ENCODE results near the gene NLRC5.

DNA sequence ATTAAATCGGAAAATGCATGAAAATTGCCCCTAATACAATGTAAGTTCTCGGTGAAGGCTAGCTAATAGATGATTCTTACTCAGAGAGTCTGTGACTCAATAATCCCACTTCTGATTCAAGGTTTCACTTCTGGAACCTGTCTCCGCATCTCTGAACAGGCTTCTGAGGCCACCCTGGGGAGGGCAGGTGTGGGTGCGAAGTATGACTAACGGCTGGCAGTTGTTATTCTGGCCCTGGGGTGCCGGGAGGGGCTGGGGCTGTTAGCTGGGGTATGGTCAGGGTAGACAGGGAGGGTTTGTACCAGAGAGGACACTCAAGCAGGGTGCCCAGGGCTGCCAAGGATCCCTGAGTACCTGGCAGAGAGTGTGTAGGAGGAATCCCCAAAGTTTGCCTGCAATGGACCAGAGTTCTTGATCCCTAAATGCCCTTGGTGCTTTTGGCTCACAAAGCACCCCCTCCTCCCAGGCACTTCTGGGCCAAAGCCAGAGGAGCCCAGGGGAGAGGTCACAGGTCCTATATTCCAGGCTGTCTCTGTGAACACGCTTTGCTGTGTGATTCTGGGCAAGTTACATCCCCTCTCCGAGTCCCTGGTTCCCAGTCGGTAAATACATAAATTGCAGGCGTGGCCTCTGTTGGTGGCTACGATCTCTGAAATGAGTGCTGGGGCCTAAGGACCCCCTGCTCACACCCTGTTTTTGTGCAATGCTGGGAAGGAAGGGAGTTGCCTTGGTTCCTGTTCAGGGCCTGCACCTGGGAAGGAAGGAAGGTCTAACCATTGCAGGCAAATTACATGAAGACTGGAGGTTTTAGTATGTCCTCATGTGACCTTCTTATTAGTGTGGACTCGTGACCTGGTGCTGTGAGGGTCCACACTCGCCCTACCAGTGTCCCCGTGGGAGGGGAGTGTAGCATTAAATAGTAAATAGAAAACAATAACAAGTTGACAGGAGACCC, 53.1 kb downstream of the NLRC5 start:
- TF ChIP-seq, protein P1, sequence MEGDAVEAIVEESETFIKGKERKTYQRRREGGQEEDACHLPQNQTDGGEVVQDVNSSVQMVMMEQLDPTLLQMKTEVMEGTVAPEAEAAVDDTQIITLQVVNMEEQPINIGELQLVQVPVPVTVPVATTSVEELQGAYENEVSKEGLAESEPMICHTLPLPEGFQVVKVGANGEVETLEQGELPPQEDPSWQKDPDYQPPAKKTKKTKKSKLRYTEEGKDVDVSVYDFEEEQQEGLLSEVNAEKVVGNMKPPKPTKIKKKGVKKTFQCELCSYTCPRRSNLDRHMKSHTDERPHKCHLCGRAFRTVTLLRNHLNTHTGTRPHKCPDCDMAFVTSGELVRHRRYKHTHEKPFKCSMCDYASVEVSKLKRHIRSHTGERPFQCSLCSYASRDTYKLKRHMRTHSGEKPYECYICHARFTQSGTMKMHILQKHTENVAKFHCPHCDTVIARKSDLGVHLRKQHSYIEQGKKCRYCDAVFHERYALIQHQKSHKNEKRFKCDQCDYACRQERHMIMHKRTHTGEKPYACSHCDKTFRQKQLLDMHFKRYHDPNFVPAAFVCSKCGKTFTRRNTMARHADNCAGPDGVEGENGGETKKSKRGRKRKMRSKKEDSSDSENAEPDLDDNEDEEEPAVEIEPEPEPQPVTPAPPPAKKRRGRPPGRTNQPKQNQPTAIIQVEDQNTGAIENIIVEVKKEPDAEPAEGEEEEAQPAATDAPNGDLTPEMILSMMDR (IDR thresholded peaks at IDR 0.05), result no peak
- TF ChIP-seq POLR2A (IDR thresholded peaks at IDR 0.05), result no peak

Data from vagina (tissue), 2 donors.